Anterior cingulate cortex (tissue), 58 donors: ENCODE results near the gene ERCC6.

Experiments
- DNase-seq, 58 donors: peaks; one replicate each; lab custom pipeline; 2025; lab: John Stamatoyannopoulos, UW

Gene ERCC6

DNA sequence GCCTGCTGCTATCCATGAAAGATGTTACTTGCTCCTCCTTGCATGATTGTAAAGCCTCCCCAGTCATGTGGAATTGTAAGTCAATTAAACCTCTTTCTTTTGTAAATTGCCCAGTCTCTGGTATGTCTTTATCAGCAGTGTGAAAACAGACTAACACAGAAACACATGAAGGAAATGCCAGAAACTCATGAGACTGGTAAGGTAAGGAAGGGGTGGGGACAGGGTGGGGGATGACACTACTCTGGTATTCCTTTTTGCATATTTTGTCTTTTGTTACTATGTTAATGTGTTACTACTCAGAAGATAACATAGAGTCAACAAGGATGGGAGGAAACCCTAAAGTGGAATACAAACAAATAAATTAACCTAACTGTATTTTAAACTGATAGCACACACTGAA, 73.2 kb downstream of the ERCC6 start:
- DNase-seq: no peak
